CD4-positive, alpha-beta T cell (primary cell): ENCODE data around the gene LYST. TPM values are rescaled to one million over a fixed set of nuclear protein-coding genes. Genes with fewer than 3 reads are reported as not detected.

ENCODE experiments used
- ATAC-seq: fragments of 200-7000 bp; cut with Tn5 transposase; one replicate; pipeline ENCODE4 v1.10.0; 2022; ENCODE audit warnings: mild to moderate bottlenecking; ENCODE audit not compliant: poor library complexity
- CTCF ChIA-PET: fragments of 350-600 bp; sonication (Branson Sonifier 250); formaldehyde crosslinking; loops from one replicate; lab custom pipeline; 2021; ENCODE audit warnings: antibody characterized with exemption, inconsistent platforms; lab: Charles Lee
- POLR2A ChIA-PET: fragments of 350-600 bp; sonication (Branson Sonifier 250); formaldehyde crosslinking; loops from one replicate; lab custom pipeline; 2021; ENCODE audit warnings: antibody characterized with exemption, inconsistent platforms; lab: Charles Lee
- DNase-seq, 14 experiments: peaks; one replicate each; pipeline ENCODE4 v3.0.0-alpha.2; 2013 to 2020; ENCODE audit warnings: mixed read lengths in 2 of 14
- H3K27ac ChIP-seq, 2 donors: one replicate each; pipeline versions ENCODE4 v1.5.1 to v1.7.0; 2013; ENCODE audit warnings: low read length in 2 of 2, low read depth in 1 of 2, mild to moderate bottlenecking in 1 of 2
- H3K27me3 ChIP-seq, 2 experiments: 1 replicate in 1 of 2; 2 replicates in 1 of 2; pipeline versions ENCODE4 v1.6.1 to v1.7.0; 2013; ENCODE audit warnings: low read length in 2 of 2, control low read depth in 1 of 2, mild to moderate bottlenecking in 1 of 2, moderate library complexity in 1 of 2; ENCODE audit not compliant: insufficient read depth in 2 of 2, control insufficient read depth in 1 of 2
- H3K36me3 ChIP-seq: one replicate; pipeline ENCODE4 v1.6.1; 2013; ENCODE audit warnings: low read length, control low read depth; ENCODE audit not compliant: insufficient read depth
- H3K4me1 ChIP-seq: one replicate; pipeline ENCODE4 v1.6.1; 2013; ENCODE audit warnings: low read length, control low read depth; ENCODE audit not compliant: insufficient read depth
- H3K4me3 ChIP-seq: one replicate; pipeline ENCODE4 v1.5.1; 2013; ENCODE audit warnings: mild to moderate bottlenecking, low read length, moderate library complexity
- H3K9me3 ChIP-seq, 2 experiments: 1 replicate in 1 of 2; 2 replicates in 1 of 2; pipeline versions ENCODE4 v1.6.1 to v1.7.0; 2013; ENCODE audit warnings: low read length in 2 of 2, mild to moderate bottlenecking in 2 of 2, control low read depth in 1 of 2, moderate library complexity in 1 of 2; ENCODE audit not compliant: control insufficient read depth in 1 of 2, insufficient read depth in 1 of 2
- H3K27ac Mint-ChIP-seq: one replicate; pipeline ENCODE4 v1.8.0; 2020; ENCODE audit warnings: mixed read lengths
- H3K27me3 Mint-ChIP-seq: one replicate; pipeline ENCODE4 v1.8.0; 2021; ENCODE audit warnings: mixed read lengths
- H3K36me3 Mint-ChIP-seq: one replicate; pipeline ENCODE4 v1.8.0; 2021; ENCODE audit warnings: low read depth, mixed read lengths
- H3K4me1 Mint-ChIP-seq: one replicate; pipeline ENCODE4 v1.8.0; 2021; ENCODE audit warnings: low read depth, mixed read lengths
- H3K4me3 Mint-ChIP-seq: one replicate; pipeline ENCODE4 v1.8.0; 2020; ENCODE audit warnings: mild to moderate bottlenecking, mixed read lengths
- H3K9me3 Mint-ChIP-seq: one replicate; pipeline ENCODE4 v1.8.0; 2020; ENCODE audit warnings: mixed read lengths
- intact Hi-C, 2 experiments: fragments of 100-400 bp; cut with DNase I in 1 of 2; cut with micrococcal nuclease in 1 of 2; formaldehyde crosslinking; loops; one replicate each; pipeline versions ENCODE4 v1.15.1 to v1.9.0; 2023 to 2025; cut with DNase I, micrococcal nuclease
- total RNA-seq, 174 experiments: library from RNA in 2 of 174; stranded (reverse) in 2 of 174; gene quantifications; one replicate each; pipeline ENCODE4 v1.2.3 and lab custom pipeline; 2021 to 2026
- TF ChIP-seq, protein P1 (sequence below): fragments of 200-600 bp; IDR thresholded peaks from one replicate; pipeline ENCODE4 v1.8.0; 2022; ENCODE audit warnings: antibody characterized with exemption, mild to moderate bottlenecking

LYST gene
- total RNA-seq, 2 experiments from 2014 or later = 24.9 to 26.8 TPM

DNA sequence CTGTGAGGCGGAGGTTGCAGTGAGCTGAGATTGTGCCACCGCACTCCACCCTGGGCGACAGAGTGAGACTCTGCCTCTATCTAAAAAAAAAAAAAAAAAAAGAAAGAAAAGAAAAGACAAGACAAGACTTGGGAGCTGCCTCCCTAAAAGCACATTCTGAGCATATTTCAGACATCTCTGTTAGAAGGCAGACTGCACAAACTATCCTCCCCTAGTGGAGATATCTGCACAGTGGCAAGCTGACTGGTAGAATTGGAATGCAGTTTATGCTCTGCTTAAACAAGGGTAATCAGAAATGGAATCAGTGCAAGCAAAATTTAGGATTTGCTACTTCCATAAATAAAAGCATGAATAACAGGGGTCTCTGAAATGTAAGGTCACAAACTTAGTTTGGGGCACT, 248.9 kb downstream of the LYST start:
- Mint-ChIP-seq H3K27me3 (no peaks in the 10 kb centered on the region), H3K4me3 (no peak overlapping the region), H3K4me1 (no peaks in the 10 kb centered on the region), H3K36me3 (no peaks in the 10 kb centered on the region), H3K27ac (no peak overlapping the region), H3K9me3 (no peaks in the 10 kb centered on the region)
- H3K36me3 ChIP-seq = no peaks in the 10 kb centered on the region
- H3K9me3 ChIP-seq = no peaks in the 10 kb centered on the region
- DNase-seq = no peak
- H3K4me3 ChIP-seq = no peak overlapping the region
- CTCF ChIA-PET = no interaction called here
- ATAC-seq = no peak
- TF ChIP-seq, protein P1, sequence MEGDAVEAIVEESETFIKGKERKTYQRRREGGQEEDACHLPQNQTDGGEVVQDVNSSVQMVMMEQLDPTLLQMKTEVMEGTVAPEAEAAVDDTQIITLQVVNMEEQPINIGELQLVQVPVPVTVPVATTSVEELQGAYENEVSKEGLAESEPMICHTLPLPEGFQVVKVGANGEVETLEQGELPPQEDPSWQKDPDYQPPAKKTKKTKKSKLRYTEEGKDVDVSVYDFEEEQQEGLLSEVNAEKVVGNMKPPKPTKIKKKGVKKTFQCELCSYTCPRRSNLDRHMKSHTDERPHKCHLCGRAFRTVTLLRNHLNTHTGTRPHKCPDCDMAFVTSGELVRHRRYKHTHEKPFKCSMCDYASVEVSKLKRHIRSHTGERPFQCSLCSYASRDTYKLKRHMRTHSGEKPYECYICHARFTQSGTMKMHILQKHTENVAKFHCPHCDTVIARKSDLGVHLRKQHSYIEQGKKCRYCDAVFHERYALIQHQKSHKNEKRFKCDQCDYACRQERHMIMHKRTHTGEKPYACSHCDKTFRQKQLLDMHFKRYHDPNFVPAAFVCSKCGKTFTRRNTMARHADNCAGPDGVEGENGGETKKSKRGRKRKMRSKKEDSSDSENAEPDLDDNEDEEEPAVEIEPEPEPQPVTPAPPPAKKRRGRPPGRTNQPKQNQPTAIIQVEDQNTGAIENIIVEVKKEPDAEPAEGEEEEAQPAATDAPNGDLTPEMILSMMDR = no peak
- POLR2A ChIA-PET = no interaction called here
- intact Hi-C loops = no loop called here
- no peak overlapping the region for H3K27ac ChIP-seq
- no peaks in the 10 kb centered on the region for H3K27me3 ChIP-seq
- H3K4me1 ChIP-seq = no peaks in the 10 kb centered on the region

- no peaks in the 10 kb centered on the region for H3K36me3 Mint-ChIP-seq
- H3K4me1 Mint-ChIP-seq = no peaks in the 10 kb centered on the region
- DNase-seq (no peak), ATAC-seq (no peak)
- Histone ChIP-seq H3K4me3 (no peak overlapping the region), H3K27ac (no peak overlapping the region), H3K4me1 (no peaks in the 10 kb centered on the region), H3K27me3 (no peaks in the 10 kb centered on the region), H3K9me3 (no peaks in the 10 kb centered on the region), H3K36me3 (no peaks in the 10 kb centered on the region)
- no peak overlapping the region for H3K4me3 Mint-ChIP-seq
- TF ChIP-seq, protein P1 = no peak
- intact Hi-C loops = no loop called here
- CTCF ChIA-PET = no interaction called here
- H3K27ac Mint-ChIP-seq = no peak overlapping the region
- no peaks in the 10 kb centered on the region for H3K9me3 Mint-ChIP-seq
- H3K27me3 Mint-ChIP-seq = no peaks in the 10 kb centered on the region
- POLR2A ChIA-PET = no interaction called here
These were observed 249.6 kb downstream of the LYST start for GRCh38 chr1:235617140-235617539.

- no peaks in the 10 kb centered on the region for H3K27me3 ChIP-seq
- Mint-ChIP-seq H3K4me1 (no peaks in the 10 kb centered on the region), H3K27me3 (no peaks in the 10 kb centered on the region), H3K4me3 (no peak overlapping the region), H3K36me3 (no peaks in the 10 kb centered on the region), H3K27ac (no peak overlapping the region), H3K9me3 (no peaks in the 10 kb centered on the region)
- no peak overlapping the region for H3K4me3 ChIP-seq
- POLR2A ChIA-PET = interaction anchor here (0.7 kb wide), 1 partner anchor 14 kb away, joined by 3 read pairs; no protein-coding TSS in a partner anchor
- no peaks in the 10 kb centered on the region for H3K9me3 ChIP-seq
- TF ChIP-seq, protein P1 = no peak
- intact Hi-C loops = no loop called here
- no peaks in the 10 kb centered on the region for H3K4me1 ChIP-seq
- H3K27ac ChIP-seq = no peak overlapping the region
- ATAC-seq = no peak
- H3K36me3 ChIP-seq = no peaks in the 10 kb centered on the region
- CTCF ChIA-PET = no interaction called here
- no peak for DNase-seq
These were observed 252.2 kb downstream of the LYST start for GRCh38 chr1:235614442-235614954.
